Adipocyte (in vitro differentiated cells): Measurements from ENCODE around the gene TMA16.

Experiments used
- DNase-seq: peaks from one replicate; pipeline ENCODE4 v3.0.0-alpha.2; 2015; ENCODE audit warnings: low read depth
- H3K27me3 ChIP-seq: replicated peaks from 2 replicates; pipeline ENCODE4 v1.7.0; 2013; ENCODE audit warnings: mild to moderate bottlenecking, low read length, moderate library complexity; ENCODE audit not compliant: control insufficient read depth, insufficient read depth
- H3K36me3 ChIP-seq: 2 replicates; pipeline ENCODE4 v1.7.0; 2013; ENCODE audit warnings: low read length, mild to moderate bottlenecking, moderate library complexity; ENCODE audit not compliant: control insufficient read depth, insufficient read depth, severe bottlenecking
- H3K4me1 ChIP-seq: 2 replicates; pipeline ENCODE4 v1.7.0; 2013; ENCODE audit warnings: mild to moderate bottlenecking, low read length, moderate library complexity; ENCODE audit not compliant: control insufficient read depth, insufficient read depth
- H3K4me3 ChIP-seq: 2 replicates; pipeline ENCODE4 v1.7.0; 2013; ENCODE audit warnings: mild to moderate bottlenecking, low read length, moderate library complexity
- H3K9ac ChIP-seq: 2 replicates; pipeline ENCODE4 v1.7.0; 2013; ENCODE audit warnings: mild to moderate bottlenecking, low read length, moderate library complexity
- H3K9me3 ChIP-seq: 2 replicates; pipeline ENCODE4 v1.7.0; 2013; ENCODE audit warnings: mild to moderate bottlenecking, low read length, moderate library complexity; ENCODE audit not compliant: control insufficient read depth

Gene TMA16

DNA sequence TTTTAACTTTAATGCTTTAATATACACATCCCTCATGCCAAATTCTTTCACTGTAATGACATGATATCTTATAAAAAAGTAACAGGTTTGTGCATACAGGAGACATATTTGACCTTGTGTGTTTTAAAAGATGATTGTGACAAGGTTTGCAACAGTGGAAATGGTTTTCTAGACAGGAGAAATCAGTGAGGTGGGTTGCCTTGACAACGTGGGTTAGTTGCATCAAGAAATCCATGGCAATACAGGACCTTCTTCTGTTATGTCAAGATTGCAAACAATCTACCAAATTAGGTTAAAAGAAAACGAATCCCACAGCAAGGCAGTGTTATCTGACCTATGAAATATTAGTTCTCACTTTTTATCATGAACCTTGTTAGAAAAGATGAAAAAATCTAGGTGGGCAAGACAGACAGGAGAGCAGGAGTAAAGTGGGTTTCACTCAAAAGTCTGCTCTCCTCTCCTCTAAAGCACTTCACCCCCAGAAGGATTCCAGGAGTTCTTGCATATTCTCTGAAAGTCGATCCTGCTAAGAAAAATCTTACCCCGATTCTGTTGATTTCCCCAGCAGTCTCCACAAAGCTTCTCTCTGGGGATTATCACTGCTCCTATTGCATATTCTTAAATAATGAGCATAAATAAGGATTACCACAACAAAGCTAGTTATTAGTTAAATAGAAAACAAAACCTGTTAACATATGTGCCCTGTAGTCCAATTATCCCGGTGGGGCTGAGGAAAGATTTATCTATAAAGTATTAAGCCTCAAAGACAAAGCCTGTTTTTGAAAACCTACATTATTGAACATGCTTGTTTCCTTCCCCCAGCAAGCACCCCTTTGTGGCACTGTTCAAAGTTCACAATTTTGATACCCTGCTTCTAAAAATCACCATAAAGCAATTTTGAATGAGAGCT lies 71.0 kb downstream of the TMA16 start:
- DNase-seq = no peak
- Histone ChIP-seq H3K4me3 (no peak overlapping the region), H3K9ac (no peak overlapping the region), H3K9me3 (peaks cover 5% of the 10 kb centered on the region), H3K4me1 (no peaks in the 10 kb centered on the region), H3K27me3 (peaks cover 4% of the 10 kb centered on the region), H3K36me3 (no peaks in the 10 kb centered on the region)

- Histone ChIP-seq H3K9me3 (no peaks in the 10 kb centered on the region), H3K9ac (no peak overlapping the region), H3K36me3 (no peaks in the 10 kb centered on the region), H3K4me3 (no peak overlapping the region), H3K27me3 (peaks cover 4% of the 10 kb centered on the region), H3K4me1 (no peaks in the 10 kb centered on the region)
- DNase-seq = no peak
Observed at GRCh38 chr4:163566257-163566796, 71.8 kb downstream of the TMA16 start.

- H3K9ac ChIP-seq = no peak overlapping the region
- no peaks in the 10 kb centered on the region for H3K4me1 ChIP-seq
- H3K9me3 ChIP-seq = no peaks in the 10 kb centered on the region
- DNase-seq = no peak
- no peak overlapping the region for H3K4me3 ChIP-seq
- peaks cover 4% of the 10 kb centered on the region for H3K27me3 ChIP-seq
- H3K36me3 ChIP-seq = no peaks in the 10 kb centered on the region
Observed at GRCh38 chr4:163568843-163569242, 74.4 kb downstream of the TMA16 start.
